HG03103 (cell line): ENCODE results near the gene LYPD6B.
"Not testable (repeated sequence)": the region's sequence is repeated elsewhere in the genome, so short reads cannot be mapped to it uniquely, and the experiment has no call there.

Experiments used
- ATAC-seq: cut with Tn5 transposase; IDR thresholded peaks from one replicate; pipeline ENCODE4 v1.9.1; 2021; ENCODE audit warnings: low read depth; ENCODE audit not compliant: unreplicated experiment

LYPD6B gene

DNA sequence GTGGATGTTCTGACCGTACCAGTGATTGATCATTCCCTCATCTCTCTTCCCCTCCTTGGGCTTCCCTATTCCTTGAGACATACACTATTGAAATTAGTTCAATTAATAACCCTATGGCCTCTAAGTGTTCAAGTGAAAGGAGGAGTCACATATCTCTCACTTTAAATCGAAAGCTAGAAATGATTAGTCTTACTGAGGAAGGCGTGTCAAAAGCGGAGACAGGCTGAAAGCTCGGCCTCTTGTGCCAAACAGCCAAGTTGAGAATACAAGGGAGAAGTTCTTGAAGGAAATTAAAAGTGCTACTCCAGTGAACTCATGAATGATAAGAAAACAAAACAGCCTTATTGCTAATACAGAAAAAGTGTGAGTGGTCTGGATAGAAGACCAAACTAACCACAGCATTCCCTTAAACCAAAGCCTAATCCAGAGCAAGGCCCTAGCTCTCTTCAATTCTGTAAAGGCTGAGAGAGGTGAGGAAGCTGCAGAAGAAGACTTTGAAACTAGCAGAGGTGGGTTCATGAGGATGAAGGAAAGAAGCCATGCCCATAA, 147.5 kb downstream of the LYPD6B start:
- ATAC-seq = no peak

DNA sequence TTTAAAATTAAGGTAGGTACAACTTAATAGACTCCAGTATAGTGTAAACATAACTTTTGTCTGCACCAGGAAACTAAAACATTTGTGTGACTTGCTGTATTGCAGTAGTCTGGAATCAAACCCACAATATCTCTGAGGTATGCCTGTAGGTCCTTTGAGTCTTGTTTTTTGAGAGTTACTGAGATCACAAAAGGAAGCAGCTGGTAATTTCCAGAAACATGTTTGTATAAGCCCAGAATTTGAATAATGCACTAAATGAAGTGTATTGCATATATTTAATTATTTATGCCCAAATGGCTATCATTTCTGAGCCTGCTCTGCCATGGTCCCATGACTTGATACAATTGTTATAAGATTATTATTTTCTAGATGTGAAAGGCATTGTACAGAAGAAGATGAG, 148.6 kb downstream of the LYPD6B start:
- no peak for ATAC-seq

DNA sequence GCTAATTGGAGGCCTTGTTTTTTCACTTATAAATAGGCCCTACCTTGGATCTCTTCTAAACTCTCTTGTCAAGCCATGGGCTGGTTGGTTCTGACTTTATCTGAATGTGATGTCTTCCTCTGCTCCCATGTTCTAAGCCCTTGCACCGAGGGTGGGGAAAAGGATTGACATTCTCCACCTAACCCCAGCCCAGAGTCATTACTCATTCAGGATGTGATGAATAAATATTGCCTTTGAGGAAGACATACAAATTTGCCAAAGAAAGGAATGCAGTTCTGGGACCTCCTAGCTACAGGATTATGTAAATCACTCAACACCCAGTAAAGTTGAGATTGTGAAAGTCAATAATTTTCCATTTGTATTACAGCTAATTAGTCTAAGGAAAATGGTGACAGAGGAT, 149.8 kb downstream of the LYPD6B start:
- ATAC-seq = no peak

DNA sequence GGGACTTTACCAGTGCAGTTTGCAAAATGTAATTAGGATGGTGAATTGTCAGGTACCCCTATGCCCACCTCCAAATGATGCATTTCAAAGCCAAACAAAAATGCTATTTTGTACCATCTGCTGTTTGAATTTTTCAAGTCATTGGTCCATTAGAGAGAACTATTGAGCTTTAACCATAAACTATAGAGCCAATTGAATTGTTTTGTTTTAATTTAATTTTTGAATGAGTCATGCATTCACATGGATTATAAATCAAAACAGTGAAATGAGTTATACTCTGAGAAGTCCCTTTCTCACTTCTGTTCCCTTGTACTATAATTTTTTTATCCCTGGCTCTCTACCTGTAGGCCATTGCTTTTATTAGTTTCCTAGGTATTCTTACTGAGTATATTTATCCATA, 151.3 kb downstream of the LYPD6B start:
- no peak for ATAC-seq

DNA sequence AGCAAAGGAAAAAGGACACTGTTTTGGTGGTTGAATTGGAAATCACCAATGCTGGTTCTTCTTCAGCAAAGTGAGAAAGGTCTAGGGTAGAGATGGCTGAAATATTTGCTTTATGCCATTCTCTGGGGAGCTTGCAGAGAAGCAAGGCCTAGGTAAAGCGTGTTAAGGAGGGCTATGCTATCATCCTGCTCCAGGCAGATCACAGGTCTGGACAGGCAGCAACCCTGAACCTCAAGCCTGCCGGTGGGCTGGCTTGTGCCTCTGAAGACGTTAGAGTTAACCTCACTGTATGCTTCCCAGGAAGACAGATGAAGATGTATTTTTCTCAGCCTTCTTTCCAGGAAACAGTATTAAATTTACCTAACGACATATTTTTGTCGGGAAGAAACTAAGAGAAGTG, 153.4 kb downstream of the LYPD6B start:
- no peak for ATAC-seq

DNA sequence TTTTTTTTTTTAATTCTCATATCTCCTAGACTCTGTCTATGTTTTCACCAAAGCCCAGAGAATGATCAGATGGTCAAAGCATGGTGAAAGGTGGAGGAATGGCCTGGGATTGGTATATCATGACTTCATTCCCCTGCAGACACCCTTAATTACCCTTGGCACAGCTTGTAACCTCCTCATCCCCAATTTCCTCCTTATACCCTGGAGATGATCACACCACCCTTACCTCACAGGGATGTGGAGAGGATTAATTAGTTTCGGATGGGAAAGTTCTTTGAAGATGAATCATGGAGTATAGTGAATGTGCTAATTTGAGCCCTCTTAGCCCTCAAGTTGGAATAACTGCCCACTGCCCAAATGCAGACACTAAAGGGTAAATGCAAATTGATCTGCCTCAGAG, 153.9 kb downstream of the LYPD6B start:
- ATAC-seq = no peak

DNA sequence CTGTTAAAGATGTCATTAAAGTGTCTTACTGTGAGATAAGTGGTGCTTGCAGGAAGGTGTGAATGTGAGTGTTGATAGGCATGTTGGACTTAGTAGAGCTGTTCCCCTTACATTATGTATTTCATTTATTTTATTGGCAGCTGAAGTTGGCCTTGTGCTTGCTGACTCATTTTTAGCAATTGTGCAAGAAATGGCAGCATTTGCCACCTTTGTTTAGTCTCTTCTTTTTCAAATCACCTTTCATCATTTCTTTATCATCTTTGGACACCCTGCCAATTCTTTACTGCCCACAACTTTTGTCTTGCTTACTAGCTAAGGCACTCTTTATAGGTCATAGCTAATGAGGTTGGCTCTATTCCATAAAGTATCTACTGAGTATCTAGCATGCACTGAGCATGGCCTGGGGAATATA, 161.6 kb downstream of the LYPD6B start:
- ATAC-seq = no peak

DNA sequence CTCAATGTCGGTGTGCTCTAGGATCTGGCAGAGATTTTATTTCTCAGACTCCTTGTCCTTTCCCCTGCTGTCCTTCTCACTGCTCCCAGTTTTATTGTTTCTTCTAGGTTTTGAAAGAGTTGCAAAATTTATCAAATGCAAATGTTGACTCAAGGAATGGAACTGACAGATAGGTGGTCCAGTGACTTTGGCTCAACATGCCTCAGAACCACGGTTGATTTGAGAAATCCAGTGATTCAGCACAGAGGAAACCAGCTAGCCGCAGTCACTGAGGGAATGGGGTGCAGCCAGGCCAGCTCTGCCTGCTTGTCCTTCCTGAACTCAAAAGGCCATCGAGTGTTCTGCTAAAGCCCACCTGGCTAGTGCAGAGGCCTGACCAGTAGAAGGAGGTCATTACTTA, 166.2 kb downstream of the LYPD6B start:
- ATAC-seq = no peak

DNA sequence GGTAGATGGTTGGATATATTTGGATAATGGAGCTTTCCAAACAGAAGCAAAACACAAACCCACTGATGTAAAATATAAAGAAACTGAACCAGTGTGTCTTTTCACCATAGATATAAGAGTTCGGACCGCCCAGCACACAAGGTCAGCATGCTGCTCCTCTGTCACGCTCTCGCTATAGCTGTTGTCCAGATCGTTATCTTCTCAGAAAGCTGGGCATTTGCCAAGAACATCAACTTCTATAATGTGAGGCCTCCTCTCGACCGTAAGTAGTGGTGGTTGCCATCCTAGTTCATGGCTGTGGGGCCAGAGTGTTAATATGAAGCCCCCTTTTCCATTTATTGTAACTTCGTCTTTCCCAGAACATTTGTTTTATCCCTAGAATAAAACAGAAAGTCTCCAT, 166.6 kb downstream of the LYPD6B start:
- no peak for ATAC-seq

DNA sequence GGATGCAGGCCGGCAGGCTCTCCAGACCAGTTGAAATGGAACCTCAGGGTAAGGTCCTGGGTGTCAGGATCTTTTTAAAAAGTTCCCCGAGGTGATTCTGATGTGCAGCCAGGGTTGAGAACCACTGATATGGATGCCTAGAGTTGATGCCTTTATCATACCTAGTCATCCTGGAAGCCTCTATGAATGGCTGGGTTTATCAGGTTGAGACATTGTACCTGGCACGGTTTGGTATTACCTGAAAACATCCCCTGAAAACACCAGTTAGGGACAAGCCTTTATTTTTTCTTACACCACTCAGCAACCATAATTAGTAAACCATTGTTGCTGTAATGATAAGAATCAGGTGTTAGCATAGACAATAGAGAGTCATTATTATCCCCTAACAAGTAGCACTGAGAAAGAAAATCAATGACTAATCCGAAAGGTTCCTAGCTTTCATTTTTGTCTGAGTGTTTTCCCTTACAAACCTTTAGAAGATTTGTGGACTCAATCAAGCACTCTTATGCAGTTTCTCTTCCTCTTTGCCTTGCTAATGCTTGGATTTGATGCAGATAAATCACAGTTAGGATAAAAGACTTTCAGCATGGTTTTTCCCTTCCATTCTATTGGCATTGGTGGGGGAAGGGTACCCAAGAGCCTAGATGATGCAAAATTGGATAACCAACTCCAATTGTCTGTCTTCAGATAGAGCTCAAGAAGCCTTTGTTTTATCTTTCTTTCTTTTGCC, 175.4 kb downstream of the LYPD6B start:
- ATAC-seq = no peak

DNA sequence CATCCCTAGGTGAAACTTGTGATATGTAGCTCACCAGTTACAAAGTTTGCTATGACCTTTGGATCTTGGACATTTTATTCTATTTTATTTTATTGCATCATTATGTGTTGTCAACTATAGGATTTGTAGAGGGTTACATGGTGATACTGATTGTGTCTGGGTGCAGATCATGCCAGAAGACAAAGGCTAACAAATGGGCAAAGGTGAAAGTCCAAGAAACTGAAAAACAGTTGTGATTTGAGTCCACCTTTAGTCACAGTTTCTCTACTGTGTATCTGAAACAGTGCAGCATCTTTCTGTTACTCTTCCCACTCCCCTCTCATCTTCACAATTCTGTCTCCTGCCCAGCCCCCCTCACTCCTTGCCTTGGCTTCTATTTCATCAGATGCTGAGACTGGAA, 180.0 kb downstream of the LYPD6B start:
- ATAC-seq = no peak

DNA sequence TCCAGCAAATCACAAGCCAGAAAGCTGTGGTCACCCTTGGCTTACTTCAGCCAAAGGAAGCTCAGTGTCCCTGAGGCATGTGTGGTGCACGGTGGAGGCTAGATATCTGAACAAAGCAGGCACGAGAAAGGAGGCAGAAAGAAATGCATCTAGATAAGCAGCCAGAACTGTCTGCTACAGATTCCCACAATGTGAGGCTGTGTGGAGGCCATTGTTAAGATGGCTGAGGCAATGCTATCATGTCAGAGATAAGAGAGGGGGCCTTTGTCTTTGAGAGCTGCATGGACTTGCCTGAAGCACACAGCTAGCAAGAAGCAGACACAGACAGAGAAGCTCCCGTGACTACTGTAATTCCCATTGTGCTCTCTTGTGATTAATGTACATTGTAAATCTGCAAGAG, 181.4 kb downstream of the LYPD6B start:
- no peak for ATAC-seq

DNA sequence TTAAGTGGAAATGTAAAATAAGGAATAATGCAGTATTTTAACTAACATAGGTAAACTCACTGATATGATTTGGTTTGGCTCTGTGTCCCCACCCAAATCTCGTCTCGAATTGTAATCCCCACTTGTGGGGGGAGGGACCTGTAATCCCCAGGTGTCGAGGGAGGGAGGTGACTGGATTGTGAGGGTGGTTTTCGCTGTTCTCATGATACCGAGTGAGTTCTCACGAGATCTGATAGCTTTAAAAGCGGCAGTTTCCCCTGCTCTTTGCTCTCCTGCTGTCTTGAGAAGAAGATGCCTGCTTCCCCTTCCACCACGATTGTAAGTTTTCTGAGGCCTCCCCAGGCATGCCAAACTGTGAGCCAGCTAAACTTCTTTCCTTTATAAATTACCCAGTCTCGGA, 182.5 kb downstream of the LYPD6B start:
- no peak for ATAC-seq

DNA sequence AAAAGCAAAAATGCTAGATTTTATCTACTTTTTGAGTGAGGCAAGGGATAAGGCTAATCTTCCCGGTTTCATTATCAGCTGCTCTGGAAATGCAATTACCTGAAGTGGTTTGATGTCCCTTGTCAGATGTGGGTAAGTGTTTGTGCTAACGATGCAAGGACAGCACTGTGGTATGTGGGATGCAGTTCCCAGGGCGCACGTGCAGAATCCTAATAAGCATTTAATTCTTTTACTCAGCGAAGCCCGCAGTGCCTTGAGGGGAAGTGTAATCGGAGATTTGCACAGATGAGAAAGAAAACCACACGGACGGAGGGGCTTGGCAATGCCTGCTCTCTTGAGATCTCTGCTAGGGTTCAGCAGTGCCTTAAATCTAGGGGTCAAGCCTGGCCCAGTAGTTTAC, 183.4 kb downstream of the LYPD6B start:
- no peak for ATAC-seq

DNA sequence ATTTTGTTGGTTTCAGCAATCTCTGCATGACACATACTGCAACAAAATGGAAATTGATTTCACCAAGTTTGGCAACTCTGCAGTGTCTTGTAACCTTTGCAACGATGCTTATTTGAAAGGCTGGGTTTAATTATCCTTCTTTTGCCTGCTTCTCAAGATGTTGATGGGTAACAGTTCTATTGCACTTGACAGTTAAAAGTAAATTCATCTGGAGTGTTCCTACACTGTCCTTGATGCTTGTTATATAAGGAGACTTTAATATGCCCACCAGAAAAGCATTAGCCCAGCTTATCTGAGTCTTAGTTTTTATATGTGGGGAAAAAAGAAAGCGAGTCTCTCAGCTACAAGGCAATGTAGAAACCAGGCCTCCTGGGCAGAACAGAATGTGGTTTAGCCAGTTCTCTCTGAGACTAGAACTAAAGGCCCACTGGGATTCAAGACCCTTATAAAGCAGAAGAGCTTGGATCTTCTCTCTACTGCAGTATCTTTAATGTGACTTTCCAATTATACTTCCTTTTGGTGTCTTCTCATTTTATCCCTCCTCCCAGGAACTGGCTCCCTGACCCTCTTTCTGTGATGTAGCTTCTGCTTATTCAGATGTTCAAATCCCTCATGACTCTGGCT, 185.1 kb downstream of the LYPD6B start:
- ATAC-seq = no peak

DNA sequence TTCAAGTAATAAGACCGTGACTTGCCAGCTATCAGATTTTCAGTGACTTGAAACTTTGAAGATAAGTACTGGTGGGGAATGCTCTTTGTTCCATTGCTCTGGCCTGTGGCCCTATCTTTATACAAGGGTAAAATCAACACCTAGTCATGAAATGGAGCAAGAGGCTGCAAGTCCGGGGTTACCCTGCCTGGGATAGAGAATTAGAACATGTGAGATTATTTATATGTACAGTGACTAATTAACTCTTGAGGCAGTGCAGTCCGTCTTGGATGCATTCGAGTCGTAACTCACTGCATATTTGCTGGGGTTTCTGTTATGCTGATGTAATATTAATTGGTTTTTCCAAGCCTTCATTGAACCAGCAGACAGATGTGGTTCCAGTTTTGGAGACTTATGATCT, 186.0 kb downstream of the LYPD6B start:
- ATAC-seq = no peak

DNA sequence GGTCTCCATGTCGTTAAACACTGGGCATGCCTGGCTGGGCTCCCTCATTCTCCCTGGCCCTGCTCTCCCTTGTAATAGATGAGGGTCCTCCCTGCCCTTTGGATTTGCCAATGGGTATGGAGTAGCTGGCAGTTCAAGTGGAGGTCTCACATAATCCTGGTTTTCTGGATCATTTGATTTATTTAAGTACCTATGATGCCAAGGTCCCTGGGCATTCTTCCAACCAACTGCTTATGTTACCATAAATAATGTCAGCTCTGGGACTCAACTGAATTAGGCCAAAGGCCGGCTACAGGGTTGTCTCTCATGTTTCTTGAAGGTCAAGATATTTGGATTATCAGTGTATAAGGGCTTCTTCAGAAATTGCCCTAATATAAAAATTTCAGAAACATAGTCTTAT, 186.9 kb downstream of the LYPD6B start:
- ATAC-seq = no peak

DNA sequence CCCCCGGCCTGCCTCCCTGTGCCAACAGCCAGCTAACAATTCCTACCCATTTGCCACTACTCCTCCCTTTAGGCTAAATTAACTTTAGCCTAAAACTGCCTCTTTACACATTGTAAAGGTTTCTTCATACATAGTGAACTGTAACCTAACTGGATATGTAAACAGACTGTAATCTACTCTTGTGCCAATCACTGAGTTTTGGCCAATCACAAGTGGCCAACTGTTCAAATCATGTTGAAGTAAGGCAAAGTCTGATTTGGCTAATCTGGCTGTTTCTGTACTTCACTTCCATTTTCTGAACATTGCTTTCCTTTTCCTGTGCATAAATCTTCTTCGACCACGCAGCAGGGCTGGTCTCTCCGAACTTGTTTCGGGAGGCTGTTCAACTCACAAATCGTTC, 188.3 kb downstream of the LYPD6B start:
- ATAC-seq = no peak

DNA sequence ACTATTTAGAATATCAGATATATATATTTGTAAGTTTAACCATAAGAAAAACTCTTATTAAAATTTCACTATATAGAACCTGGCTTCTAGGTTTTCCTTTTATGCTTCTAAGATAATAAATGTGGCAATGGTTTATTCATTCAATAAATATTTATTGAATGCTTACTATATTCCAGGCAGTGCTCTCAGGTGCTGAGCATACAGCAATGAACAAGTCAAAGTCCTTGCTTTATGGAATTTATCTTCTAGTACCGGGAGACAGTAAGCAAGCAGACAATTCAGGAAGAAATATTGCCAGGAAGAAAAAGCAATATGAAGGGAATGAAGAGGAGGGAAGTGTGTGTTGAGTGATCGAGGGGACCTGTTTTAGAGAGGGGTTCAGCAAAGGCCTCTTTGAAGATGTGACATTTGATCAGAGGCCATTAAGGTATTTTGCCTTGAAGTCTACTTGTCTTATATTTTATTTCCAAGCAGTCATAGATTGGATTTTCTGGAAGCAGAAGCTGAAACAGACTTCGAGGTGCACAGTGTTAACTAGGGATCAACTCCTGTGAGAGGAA, 197.4 kb downstream of the LYPD6B start:
- ATAC-seq = no peak

DNA sequence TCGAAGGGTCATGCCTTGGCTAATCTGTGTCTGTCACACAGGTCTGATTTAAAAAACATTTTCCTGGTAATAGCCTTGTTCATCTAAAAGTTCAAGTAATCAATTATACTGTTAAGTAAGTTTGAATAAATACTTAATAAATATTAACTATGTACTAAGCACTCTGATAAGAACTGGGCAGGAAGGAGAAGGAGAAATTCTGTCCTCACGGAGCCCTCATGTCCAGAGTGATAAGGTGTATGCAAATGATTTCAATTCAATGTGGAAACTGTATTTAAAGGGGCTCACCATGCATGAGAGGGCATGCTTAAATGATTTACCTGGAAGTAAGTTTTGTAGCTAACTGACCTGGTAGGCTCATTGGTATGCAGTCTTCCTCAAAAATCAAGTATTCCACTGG, 197.9 kb downstream of the LYPD6B start:
- ATAC-seq = no peak

DNA sequence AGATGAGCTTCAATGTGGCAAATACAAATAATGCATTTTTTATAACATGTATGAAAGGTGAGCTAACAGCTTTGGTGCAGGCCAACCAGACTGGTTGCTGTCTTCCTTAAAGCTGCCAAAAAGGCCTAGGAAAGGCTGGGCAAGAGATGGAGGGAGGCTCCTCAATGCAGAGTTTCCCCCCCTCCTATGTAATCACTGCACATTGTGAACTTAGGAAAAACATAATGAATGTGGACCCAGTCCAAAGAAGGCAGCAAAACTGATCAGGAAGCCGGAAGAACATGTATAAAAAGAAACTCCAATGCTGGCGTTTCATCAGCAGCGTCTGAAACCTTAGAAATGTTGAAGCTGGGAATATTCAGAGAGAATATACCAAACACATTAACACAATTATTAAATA, 207.7 kb downstream of the LYPD6B start:
- ATAC-seq = no peak

DNA sequence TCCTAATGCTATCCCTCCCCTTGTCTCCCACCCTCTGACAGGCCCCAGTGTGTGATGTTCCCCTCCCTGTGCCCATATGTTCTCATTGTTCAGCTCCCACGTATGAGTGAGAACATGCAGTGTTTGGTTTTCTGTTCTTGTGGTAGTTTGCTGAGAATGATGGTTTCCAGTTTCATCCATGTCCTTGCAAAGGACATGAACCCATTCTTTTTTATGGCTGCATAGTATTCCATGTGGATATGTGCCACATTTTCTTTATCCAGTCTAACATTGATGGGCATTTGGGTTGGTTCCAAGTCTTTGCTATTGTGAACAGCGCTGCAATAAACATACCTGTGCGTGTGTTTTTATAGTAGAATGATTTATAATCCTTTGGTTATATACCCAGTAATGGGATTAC, 212.9 kb downstream of the LYPD6B start:
- ATAC-seq = not testable (repeated sequence)
